Muscle of leg (tissue), 11 donors: ENCODE measurements around the gene TTC21A. TPM values are rescaled to one million over a fixed set of nuclear protein-coding genes. Genes with fewer than 3 reads are reported as not detected.

ENCODE experiments used
- DNase-seq: peaks from one replicate; pipeline ENCODE4 v3.0.0; 2013
- H3K27ac ChIP-seq: one replicate; pipeline ENCODE4 v1.5.1; 2013; ENCODE audit warnings: mild to moderate bottlenecking, low read length, control low read depth
- H3K27me3 ChIP-seq: one replicate; pipeline ENCODE4 v1.6.1; 2013; ENCODE audit warnings: low read length; ENCODE audit not compliant: control insufficient read depth, insufficient read depth
- H3K36me3 ChIP-seq: one replicate; pipeline ENCODE4 v1.6.1; 2013; ENCODE audit warnings: low read length; ENCODE audit not compliant: control insufficient read depth, insufficient read depth
- H3K4me1 ChIP-seq: one replicate; pipeline ENCODE4 v1.6.1; 2013; ENCODE audit warnings: low read length; ENCODE audit not compliant: control insufficient read depth, insufficient read depth
- H3K4me3 ChIP-seq: one replicate; pipeline ENCODE4 v1.5.1; 2013; ENCODE audit warnings: low read length, control low read depth
- H3K9me3 ChIP-seq: replicated peaks from 2 replicates; pipeline ENCODE4 v1.6.1; 2013; ENCODE audit warnings: low read depth, low read length; ENCODE audit not compliant: control insufficient read depth
- WGBS: methylation state at CpG from one replicate; pipeline ENCODE4 v1.1.5; 2013; ENCODE audit warnings: missing lambda C conversion rate; ENCODE audit not compliant: insufficient coverage; 5-methylcytosine and 5-hydroxymethylcytosine counted together
- polyA plus RNA-seq, 8 donors: library from polyadenylated mRNA; unstranded; fragments of 120-200 nt; gene quantifications; one replicate each; pipeline versions ENCODE4 v1.2.1 to v1.2.3, GENCODE V29; 2013; ENCODE audit warnings: inconsistent platforms in 1 of 8, low replicate concordance in 1 of 8; ENCODE audit not compliant: insufficient read length in 8 of 8, insufficient read depth in 1 of 8
- total RNA-seq: library from RNA; stranded (reverse); fragments of 120-200 nt; gene quantifications from one replicate; pipeline ENCODE4 v1.2.4, GENCODE V29; 2013

Gene TTC21A
- total and polyA plus RNA-seq, 9 donors, result 1.6 to 3.9 (median 3.1) TPM

- no peaks in the 10 kb centered on the region for H3K27me3 ChIP-seq
- WGBS, result 91% methylated on average over 4 of the region's 8 CpGs
These were observed 9.6 kb upstream of the TTC21A start for GRCh38 chr3:39097716-39098472.

GRCh38 chr3:39098473-39099000, 8.9 kb upstream of the TTC21A start:
- Histone ChIP-seq H3K36me3 (peaks cover 70% of the 10 kb centered on the region), H3K27ac (no peak overlapping the region), H3K4me3 (no peak overlapping the region), H3K4me1 (peaks cover 4% of the 10 kb centered on the region), H3K27me3 (no peaks in the 10 kb centered on the region), H3K9me3 (no peaks in the 10 kb centered on the region)
- WGBS, result 89% methylated on average over 8 of the region's 8 CpGs
- no peak for DNase-seq

More at GRCh38 chr3:39097716-39098472, 9.6 kb upstream of the TTC21A start:
- no peak overlapping the region for H3K27ac ChIP-seq
- DNase-seq, result no peak
- H3K4me3 ChIP-seq, result no peak overlapping the region
- peaks cover 4% of the 10 kb centered on the region for H3K4me1 ChIP-seq
- H3K9me3 ChIP-seq, result no peaks in the 10 kb centered on the region
- H3K36me3 ChIP-seq, result peaks cover 72% of the 10 kb centered on the region

GRCh38 chr3:39099242-39099641, 8.2 kb upstream of the TTC21A start:
- DNase-seq, result no peak
- no peaks in the 10 kb centered on the region for H3K9me3 ChIP-seq
- H3K27me3 ChIP-seq, result no peaks in the 10 kb centered on the region
- H3K4me3 ChIP-seq, result no peak overlapping the region
- H3K27ac ChIP-seq, result no peak overlapping the region
- peaks cover 68% of the 10 kb centered on the region for H3K36me3 ChIP-seq
- WGBS, result 88% methylated on average over 1 of the region's 1 CpG
- H3K4me1 ChIP-seq, result peaks cover 5% of the 10 kb centered on the region

GRCh38 chr3:39099738-39100499, 7.6 kb upstream of the TTC21A start:
- peaks cover 12% of the 10 kb centered on the region for H3K4me1 ChIP-seq
- H3K9me3 ChIP-seq, result no peaks in the 10 kb centered on the region
- no peak overlapping the region for H3K27ac ChIP-seq
- no CpG with 5 or more reads among the region's 2 CpGs for WGBS
- DNase-seq, result no peak
- H3K27me3 ChIP-seq, result no peaks in the 10 kb centered on the region
- no peak overlapping the region for H3K4me3 ChIP-seq
- peaks cover 62% of the 10 kb centered on the region for H3K36me3 ChIP-seq

- Histone ChIP-seq H3K27me3 (no peaks in the 10 kb centered on the region), H3K4me3 (no peak overlapping the region), H3K4me1 (peaks cover 17% of the 10 kb centered on the region), H3K36me3 (peaks cover 58% of the 10 kb centered on the region), H3K9me3 (no peaks in the 10 kb centered on the region), H3K27ac (no peak overlapping the region)
- 92% methylated on average over 7 of the region's 9 CpGs for WGBS
- DNase-seq, result no peak
These were observed 7.0 kb upstream of the TTC21A start for GRCh38 chr3:39100500-39100886.

- Histone ChIP-seq H3K36me3 (peaks cover 54% of the 10 kb centered on the region), H3K27ac (no peak overlapping the region), H3K27me3 (no peaks in the 10 kb centered on the region), H3K4me3 (no peak overlapping the region), H3K4me1 (peaks cover 23% of the 10 kb centered on the region), H3K9me3 (no peaks in the 10 kb centered on the region)
- no peak for DNase-seq
- no CpG with 5 or more reads among the region's 5 CpGs for WGBS
These were observed 6.3 kb upstream of the TTC21A start for GRCh38 chr3:39101022-39101689.

GRCh38 chr3:39102504-39103323, 4.8 kb upstream of the TTC21A start:
- Histone ChIP-seq H3K4me3 (no peak overlapping the region), H3K9me3 (no peaks in the 10 kb centered on the region), H3K27ac (no peak overlapping the region), H3K27me3 (no peaks in the 10 kb centered on the region), H3K4me1 (peaks cover 26% of the 10 kb centered on the region), H3K36me3 (peaks cover 43% of the 10 kb centered on the region)
- WGBS, result 98% methylated on average over 6 of the region's 8 CpGs
- DNase-seq, result no peak

GRCh38 chr3:39103324-39103693, 4.2 kb upstream of the TTC21A start:
- Histone ChIP-seq H3K36me3 (peaks cover 37% of the 10 kb centered on the region), H3K4me1 (peaks cover 31% of the 10 kb centered on the region), H3K27me3 (no peaks in the 10 kb centered on the region), H3K9me3 (no peaks in the 10 kb centered on the region), H3K4me3 (no peak overlapping the region), H3K27ac (no peak overlapping the region)
- no peak for DNase-seq
- 81% methylated on average over 2 of the region's 4 CpGs for WGBS

GRCh38 chr3:39103791-39104552, 3.5 kb upstream of the TTC21A start:
- peaks cover 31% of the 10 kb centered on the region for H3K36me3 ChIP-seq
- DNase-seq, result no peak
- H3K9me3 ChIP-seq, result no peaks in the 10 kb centered on the region
- no peak overlapping the region for H3K4me3 ChIP-seq
- no peak overlapping the region for H3K27ac ChIP-seq
- no peaks in the 10 kb centered on the region for H3K27me3 ChIP-seq
- H3K4me1 ChIP-seq, result peaks cover 32% of the 10 kb centered on the region
- WGBS, result 96% methylated on average over 6 of the region's 6 CpGs
